Eye (tissue), 1 donor: ENCODE data around the gene MOB1B.
"Not testable (repeated sequence)": the region's sequence is repeated elsewhere in the genome, so short reads cannot be mapped to it uniquely, and the experiment has no call there.

Source experiments
- DNase-seq: peaks from one replicate; pipeline ENCODE4 v3.0.0-alpha.2; 2015

Gene MOB1B

GRCh38 chr4:70958681-70959080 is 56.5 kb downstream of the MOB1B start:
- DNase-seq: no peak

- no peak for DNase-seq
These were observed 66.9 kb downstream of the MOB1B start for GRCh38 chr4:70969076-70969475.

- no peak for DNase-seq
These were observed 74.1 kb downstream of the MOB1B start for GRCh38 chr4:70976252-70976651.

- DNase-seq: no peak
These were observed 77.4 kb downstream of the MOB1B start for GRCh38 chr4:70979445-70980008.

GRCh38 chr4:70980196-70980595 is 78.0 kb downstream of the MOB1B start:
- no peak for DNase-seq

- no peak for DNase-seq
These were observed 81.9 kb downstream of the MOB1B start for GRCh38 chr4:70984106-70984505.

GRCh38 chr4:70984589-70984988 is 82.4 kb downstream of the MOB1B start:
- DNase-seq: no peak

- DNase-seq: no peak
These were observed 89.4 kb downstream of the MOB1B start for GRCh38 chr4:70991596-70991995.

GRCh38 chr4:70992391-70992881 is 90.3 kb downstream of the MOB1B start:
- peak; percentile 14 for DNase-seq

- DNase-seq: peak; percentile 95
These were observed 91.3 kb downstream of the MOB1B start, which contains the start of gene DCK for GRCh38 chr4:70993181-70994068. Gene DCK (plus strand): TSS chr4:70993649. CDS start chr4:70993836, 187 bp downstream.

- DNase-seq: no peak
These were observed 91.8 kb downstream of the MOB1B start for GRCh38 chr4:70994069-70994366.

GRCh38 chr4:70994387-70995099 is 92.4 kb downstream of the MOB1B start:
- DNase-seq: no peak

GRCh38 chr4:70996018-70996360 is 93.8 kb downstream of the MOB1B start:
- no peak for DNase-seq

GRCh38 chr4:70997036-70997435 is 94.9 kb downstream of the MOB1B start:
- no peak for DNase-seq

GRCh38 chr4:70997546-70997945 is 95.4 kb downstream of the MOB1B start:
- DNase-seq: no peak

GRCh38 chr4:70999639-71000038 is 97.5 kb downstream of the MOB1B start:
- DNase-seq: not testable (repeated sequence)

GRCh38 chr4:71001363-71001762 is 99.2 kb downstream of the MOB1B start:
- not testable (repeated sequence) for DNase-seq

- DNase-seq: no peak
These were observed 102.2 kb downstream of the MOB1B start for GRCh38 chr4:71004281-71004851.

- DNase-seq: not testable (repeated sequence)
These were observed 102.9 kb downstream of the MOB1B start for GRCh38 chr4:71005025-71005424.

- DNase-seq: no peak
These were observed 104.2 kb downstream of the MOB1B start for GRCh38 chr4:71006203-71006907.

- DNase-seq: no peak
These were observed 106.0 kb downstream of the MOB1B start for GRCh38 chr4:71008196-71008595.

GRCh38 chr4:71009086-71009485 is 106.9 kb downstream of the MOB1B start:
- DNase-seq: no peak
